GM13977 (cell line): Measurements from ENCODE around the gene SPACA9.

ENCODE experiments used
- DNase-seq: peaks from one replicate; pipeline ENCODE4 v3.0.0; 2012; ENCODE audit warnings: low spot score
- CTCF ChIP-seq: IDR thresholded peaks from 2 replicates; pipeline ENCODE4 v1.5.1; 2012; ENCODE audit warnings: mild to moderate bottlenecking, control low read depth; ENCODE audit not compliant: insufficient read depth; ENCODE audit errors: extremely low read depth, missing control alignments
- in situ Hi-C: fragments of 300-500 bp; cut with MboI; formaldehyde crosslinking; loops from one replicate; pipeline ENCODE4 v1.12.0; 2022; ENCODE audit warnings: low sequenced_read_pairs, low pct_unique_long_range_greater_than_20kb, mixed read lengths, inconsistent platforms; ENCODE audit not compliant: unreplicated experiment

The SPACA9 gene

GRCh38 chr9:132878695-132879456, at the start of gene SPACA9:
Gene SPACA9 (plus strand): TSS chr9:132878898. CDS start chr9:132883948, 5,050 bp downstream.
- peak; percentile 67 for DNase-seq
- in situ Hi-C loops: no loop called here
- no peak for TF ChIP-seq CTCF

DNA sequence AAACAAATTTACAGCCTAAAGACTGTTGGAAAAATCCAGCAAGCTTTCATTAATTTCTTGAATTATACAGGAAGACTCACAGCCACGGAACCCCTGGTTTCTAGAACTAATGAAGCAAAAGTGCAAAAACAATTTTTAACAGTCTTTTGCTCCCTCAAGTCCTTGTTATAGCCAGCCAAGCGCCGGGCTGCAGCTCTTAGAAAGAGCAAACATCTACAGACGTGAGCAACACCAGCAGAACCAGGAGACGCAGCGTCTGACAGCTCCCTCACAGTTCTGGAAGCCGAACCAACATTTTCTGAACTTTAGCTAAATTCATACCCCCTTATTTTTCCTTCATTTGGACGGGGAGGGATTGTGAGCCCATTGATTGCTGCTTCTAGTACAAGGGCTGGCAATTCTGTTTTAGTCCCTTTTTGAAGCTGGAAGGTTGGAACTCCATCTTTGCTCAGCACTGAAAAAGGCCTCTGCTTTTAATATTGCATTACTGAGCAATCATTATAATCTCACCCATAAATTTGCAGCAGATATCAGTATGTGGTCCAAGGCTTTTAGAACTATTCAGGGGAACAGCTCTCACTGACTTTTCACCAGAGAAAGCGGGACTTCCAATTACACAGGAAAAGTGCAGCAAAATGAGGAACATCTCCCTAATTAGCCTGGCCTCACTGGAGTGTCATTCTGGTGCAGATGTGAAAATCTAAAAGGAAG, 46.4 kb upstream of the SPACA9 start:
- DNase-seq: no peak
- in situ Hi-C loops: no loop called here
- TF ChIP-seq CTCF: no peak

GRCh38 chr9:132833550-132834121, 45.1 kb upstream of the SPACA9 start:
- in situ Hi-C loops: no loop called here
- TF ChIP-seq CTCF: no peak
- DNase-seq: no peak

DNA sequence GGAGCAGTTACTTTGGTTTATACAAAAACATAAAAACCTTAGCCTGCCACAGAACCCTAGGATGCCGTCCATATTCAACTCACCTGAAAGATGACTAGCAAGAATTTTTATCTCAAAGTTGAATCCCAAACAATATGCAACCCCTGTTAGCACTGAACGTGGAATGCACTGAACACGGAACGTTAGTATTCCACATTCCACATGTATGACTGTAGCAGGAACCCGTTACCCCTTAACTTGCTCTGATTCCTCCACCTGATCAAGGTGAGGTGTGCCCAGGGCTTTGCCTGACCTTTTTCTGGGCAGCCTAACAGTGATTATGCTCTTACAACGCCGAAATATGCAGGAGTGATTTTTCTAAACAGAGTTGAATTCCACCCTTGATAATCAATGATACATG, 44.4 kb upstream of the SPACA9 start:
- DNase-seq: no peak
- TF ChIP-seq CTCF: no peak
- in situ Hi-C loops: no loop called here

DNA sequence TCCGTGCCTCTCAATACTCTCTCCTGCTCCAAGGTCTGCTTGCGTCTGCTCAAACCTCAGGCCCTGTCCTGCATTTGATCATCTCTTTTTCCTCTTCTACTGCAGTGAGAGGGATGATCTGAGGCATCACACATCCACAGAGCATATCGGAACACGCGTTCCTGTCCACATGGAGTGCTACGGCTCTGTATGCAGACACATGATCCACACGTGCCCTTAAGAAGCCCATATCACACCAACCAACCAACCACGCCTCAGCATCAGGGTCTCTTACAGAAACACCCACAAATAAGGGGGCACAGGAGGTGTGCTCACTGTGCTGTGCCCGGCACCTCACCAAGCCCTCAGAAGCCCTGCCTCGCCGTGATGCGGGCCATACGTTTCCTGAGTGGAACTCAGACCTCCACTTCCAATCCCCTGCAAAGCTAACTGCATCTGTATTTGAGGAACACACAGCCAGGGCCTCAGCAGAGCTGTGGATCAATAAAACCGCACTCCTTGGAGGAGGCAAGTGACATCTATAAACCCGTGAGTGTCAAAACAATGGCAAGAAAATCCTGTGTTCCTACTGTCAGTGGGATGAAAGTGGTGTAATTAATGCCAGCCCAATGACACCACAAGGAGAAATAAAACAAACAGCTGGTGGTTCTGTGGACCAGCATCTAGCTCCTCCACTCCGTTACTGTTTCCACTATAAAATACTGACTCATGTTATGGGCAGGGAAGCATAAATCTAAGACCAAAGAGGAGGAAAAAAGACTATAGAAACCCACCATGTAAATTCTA, 41.0 kb upstream of the SPACA9 start:
- TF ChIP-seq CTCF: no peak
- DNase-seq: no peak
- in situ Hi-C loops: no loop called here

- in situ Hi-C loops: no loop called here
- DNase-seq: no peak
- TF ChIP-seq CTCF: no peak
Observed at GRCh38 chr9:132838291-132838690, 40.4 kb upstream of the SPACA9 start.
